Measurements from ENCODE around the gene TNFRSF25. TPM values are rescaled to one million over a fixed set of nuclear protein-coding genes. Genes with fewer than 3 reads are reported as not detected.

The TNFRSF25 gene
- total RNA-seq, 2 donors from 2014 or later: 68.0 to 88.5 TPM

GRCh38 chr1:6424619-6425593 lies 41.1 kb downstream of the TNFRSF25 start, which contains the start of gene ESPN:
Gene ESPN, plus strand, starts transcription at chr1:6424776. Its CDS starts 180 bp downstream, at chr1:6424956.
- Mint-ChIP-seq H3K36me3 (no peaks in the 10 kb centered on the region), H3K9me3 (no peaks in the 10 kb centered on the region), H3K27ac (no peak within 1 kb of the TSS)
- ATAC-seq (peak; percentile 22 to 32), DNase-seq (ENCODE audit: low spot score in 2 of 2) (no peak)

- peak; percentile 9 to 12 for ATAC-seq
- Mint-ChIP-seq H3K27ac (no peak overlapping the region), H3K36me3 (no peaks in the 10 kb centered on the region), H3K9me3 (no peaks in the 10 kb centered on the region)
- DNase-seq (ENCODE audit: low spot score in 2 of 2): no peak
These were observed 41.9 kb downstream of the TNFRSF25 start for GRCh38 chr1:6424000-6424565.

DNA sequence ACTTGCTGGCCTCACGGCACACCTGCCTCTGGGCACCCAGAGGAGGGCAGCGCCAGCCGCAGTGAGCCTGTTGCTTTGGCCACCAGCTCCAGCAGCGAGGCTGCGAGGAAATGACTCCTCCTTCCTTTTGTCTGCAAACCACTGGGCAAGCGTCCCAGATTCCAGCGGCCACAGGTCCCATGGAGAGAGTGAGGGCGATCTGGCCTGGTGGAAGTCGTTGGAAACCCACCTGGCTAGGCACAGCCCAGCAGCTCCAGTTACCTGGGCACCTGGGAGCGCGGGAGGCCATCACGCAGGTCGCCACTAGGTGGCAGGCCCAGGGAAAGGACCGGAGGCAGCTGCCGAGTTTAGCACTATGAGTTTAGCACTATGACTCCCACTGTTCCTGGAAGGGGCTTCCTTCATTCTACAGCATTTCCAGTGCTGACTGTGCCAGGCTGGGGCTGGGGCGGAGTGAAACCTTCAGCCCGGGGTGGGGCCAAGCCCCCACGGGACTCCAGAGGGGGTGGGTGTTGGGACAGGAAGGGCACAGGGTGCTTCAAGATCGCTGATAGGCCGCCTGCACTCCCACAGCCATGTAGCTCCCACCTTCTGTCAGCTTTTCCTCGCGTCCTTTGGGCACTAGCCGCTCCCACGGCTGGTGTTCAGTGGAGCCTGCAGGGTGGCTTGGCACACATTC lies 42.5 kb downstream of the TNFRSF25 start:
- no peaks in the 10 kb centered on the region for H3K9me3 Mint-ChIP-seq
- no peaks in the 10 kb centered on the region for H3K36me3 Mint-ChIP-seq
- ATAC-seq: peak; percentile 71 to 81
- H3K27ac Mint-ChIP-seq: no peak overlapping the region
- peak in 1 of 2 donors; percentile 80 for DNase-seq (ENCODE audit: low spot score in 2 of 2)

GRCh38 chr1:6421266-6421665 lies 44.7 kb downstream of the TNFRSF25 start:
- DNase-seq (ENCODE audit: low spot score in 2 of 2) (no peak), ATAC-seq (no peak)
- Mint-ChIP-seq H3K36me3 (no peaks in the 10 kb centered on the region), H3K9me3 (no peaks in the 10 kb centered on the region), H3K27ac (no peak overlapping the region)

DNA sequence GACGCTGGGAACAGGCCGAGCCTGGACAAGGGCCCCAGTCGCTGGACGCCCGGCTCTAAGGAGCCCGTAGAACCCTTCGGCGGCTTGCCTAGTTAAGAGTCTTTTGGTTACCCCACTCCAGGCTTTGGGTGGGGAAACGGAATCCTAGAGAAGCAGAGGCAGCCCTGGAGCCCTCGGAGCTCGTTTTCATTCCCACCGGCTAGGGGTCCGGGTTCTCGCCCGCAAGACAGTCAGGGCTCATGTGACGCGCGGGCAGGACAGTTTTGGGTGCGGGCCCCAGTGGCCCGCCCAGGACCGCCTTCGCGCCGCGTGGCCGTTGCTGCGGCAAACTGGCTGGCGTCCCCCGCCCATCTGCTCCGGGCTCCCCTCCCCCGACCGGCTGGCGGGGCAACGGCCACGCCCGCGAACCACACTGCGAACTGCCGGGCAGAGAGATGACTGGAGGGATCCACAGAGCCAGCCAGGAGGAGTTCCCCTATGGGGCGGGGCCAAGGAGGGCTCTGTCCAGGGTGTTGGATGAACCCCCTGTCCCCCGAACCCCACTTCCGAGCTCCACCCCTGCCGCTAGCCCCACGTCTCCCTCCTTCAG lies 45.4 kb downstream of the TNFRSF25 start:
- no peak overlapping the region for H3K27ac Mint-ChIP-seq
- DNase-seq (ENCODE audit: low spot score in 2 of 2) (no peak), ATAC-seq (no peak)
- H3K36me3 Mint-ChIP-seq: no peaks in the 10 kb centered on the region
- no peaks in the 10 kb centered on the region for H3K9me3 Mint-ChIP-seq

GRCh38 chr1:6419804-6420453 lies 46.0 kb downstream of the TNFRSF25 start, which contains the start of gene HES2:
Gene HES2, minus strand, starts transcription at chr1:6419919. Its CDS starts 99 bp downstream, at chr1:6419820.
- ATAC-seq (no peak), DNase-seq (ENCODE audit: low spot score in 2 of 2) (no peak)
- no peak within 1 kb of the TSS for H3K27ac Mint-ChIP-seq
- H3K36me3 Mint-ChIP-seq: no peaks in the 10 kb centered on the region
- H3K9me3 Mint-ChIP-seq: no peaks in the 10 kb centered on the region

- no peaks in the 10 kb centered on the region for H3K9me3 Mint-ChIP-seq
- H3K27ac Mint-ChIP-seq: no peak overlapping the region
- peaks cover 0 to under 1% of the 10 kb centered on the region in 2 donors for H3K36me3 Mint-ChIP-seq
- DNase-seq (ENCODE audit: low spot score in 2 of 2) (no peak), ATAC-seq (no peak)
These were observed 46.6 kb downstream of the TNFRSF25 start for GRCh38 chr1:6419397-6419803.

- no peak for ATAC-seq
- no peak overlapping the region for H3K27ac Mint-ChIP-seq
These were observed 47.1 kb downstream of the TNFRSF25 start for GRCh38 chr1:6418668-6419396.

GRCh38 chr1:6417961-6418667 lies 47.9 kb downstream of the TNFRSF25 start:
- ATAC-seq (no peak), DNase-seq (ENCODE audit: low spot score in 2 of 2) (no peak)
- Mint-ChIP-seq H3K27ac (no peak overlapping the region), H3K36me3 (peaks cover 0 to 4% of the 10 kb centered on the region in 2 donors), H3K9me3 (no peaks in the 10 kb centered on the region)

More at GRCh38 chr1:6418668-6419396, 47.1 kb downstream of the TNFRSF25 start:
- H3K9me3 Mint-ChIP-seq: no peaks in the 10 kb centered on the region
- no peak for DNase-seq (ENCODE audit: low spot score in 2 of 2)
- H3K36me3 Mint-ChIP-seq: peaks cover 0 to 4% of the 10 kb centered on the region in 2 donors

- H3K9me3 Mint-ChIP-seq: no peaks in the 10 kb centered on the region
- DNase-seq (ENCODE audit: low spot score in 2 of 2): no peak
- H3K27ac Mint-ChIP-seq: no peak overlapping the region
- no peak for ATAC-seq
- peaks cover 0 to 4% of the 10 kb centered on the region in 2 donors for H3K36me3 Mint-ChIP-seq
These were observed 49.1 kb downstream of the TNFRSF25 start for GRCh38 chr1:6416906-6417305.

- Mint-ChIP-seq H3K36me3 (peaks cover 0 to 4% of the 10 kb centered on the region in 2 donors), H3K27ac (peak overlapping the region in 1 of 2 donors; percentile 97), H3K9me3 (no peaks in the 10 kb centered on the region)
- DNase-seq (ENCODE audit: low spot score in 2 of 2): no peak
- no peak for ATAC-seq
These were observed 49.7 kb downstream of the TNFRSF25 start for GRCh38 chr1:6416295-6416656.

- Mint-ChIP-seq H3K36me3 (peaks cover 0 to 4% of the 10 kb centered on the region in 2 donors), H3K27ac (peak overlapping the region in 1 of 2 donors; percentile 97), H3K9me3 (no peaks in the 10 kb centered on the region)
- DNase-seq (ENCODE audit: low spot score in 2 of 2) (no peak), ATAC-seq (no peak)
These were observed 50.9 kb downstream of the TNFRSF25 start for GRCh38 chr1:6414881-6415626.

DNA sequence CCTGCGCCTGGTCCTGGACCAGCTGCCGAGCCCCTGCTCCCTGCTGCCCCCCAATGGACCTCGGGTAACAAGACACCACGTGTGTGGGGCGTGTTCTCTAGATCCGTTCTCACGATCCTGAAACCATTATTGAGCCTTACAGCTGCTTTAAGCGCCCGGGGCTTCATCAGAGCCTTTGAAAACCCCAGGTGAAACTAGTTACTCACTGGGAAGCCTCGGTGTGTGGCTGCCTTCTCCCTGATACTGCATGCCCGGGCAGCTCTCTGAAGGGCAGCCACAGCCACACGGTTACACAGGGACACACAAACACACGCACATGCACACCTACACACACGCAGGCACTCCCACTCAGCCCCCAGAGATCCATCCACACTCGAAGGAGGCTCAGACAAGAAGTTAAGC lies 51.5 kb downstream of the TNFRSF25 start:
- peak; percentile 93 to 98 for ATAC-seq
- Mint-ChIP-seq H3K36me3 (peaks cover 0 to 4% of the 10 kb centered on the region in 2 donors), H3K27ac (peak overlapping the region in 1 of 2 donors; percentile 97), H3K9me3 (no peaks in the 10 kb centered on the region)
- peak; percentile 54 to 82 for DNase-seq (ENCODE audit: low spot score in 2 of 2)

DNA sequence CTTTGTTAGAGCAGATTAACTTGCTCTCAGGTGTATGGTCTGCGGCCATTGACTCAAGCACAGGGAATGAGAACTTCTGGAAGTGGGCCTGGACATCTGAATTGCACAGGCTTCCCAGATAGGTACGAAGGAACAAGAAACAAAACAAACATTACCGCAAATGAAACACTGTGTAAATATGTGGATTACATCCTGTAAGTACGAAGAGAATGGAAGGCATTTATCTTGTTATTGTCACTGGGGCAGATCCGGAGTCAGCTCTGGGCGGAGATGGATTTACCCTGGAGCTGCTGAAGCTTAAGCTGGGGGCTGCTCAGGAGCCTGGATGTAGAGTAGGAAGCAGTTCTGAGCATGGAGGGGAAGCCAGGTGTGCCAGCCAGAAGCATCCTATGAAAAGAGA lies 53.1 kb downstream of the TNFRSF25 start:
- peak overlapping the region in 1 of 2 donors; percentile 97 for H3K27ac Mint-ChIP-seq
- no peak for DNase-seq (ENCODE audit: low spot score in 2 of 2)
- H3K9me3 Mint-ChIP-seq: no peaks in the 10 kb centered on the region
- no peak for ATAC-seq
- peaks cover 0 to 4% of the 10 kb centered on the region in 2 donors for H3K36me3 Mint-ChIP-seq

Data from activated naive CD4-positive, alpha-beta T cell treated with anti-CD3 and anti-CD28 coated beads, Interleukin-2, amount 50 U/mL, for 72 hours (primary cell).